SK-N-SH treated with all-trans-retinoic acid at 6 μM for 48 hours (cell line): Measurements from ENCODE around the gene ENO4.

Experiments
- ATAC-seq: fragments of 200-7000 bp; cut with Tn5 transposase; 3 replicates; pipeline ENCODE4 v1.9.1; 2020; ENCODE audit warnings: mild to moderate bottlenecking, moderate library complexity
- ARNTL ChIP-seq: fragments of 450-650 bp; formaldehyde crosslinking; IDR thresholded peaks from 2 replicates; pipeline ENCODE4 v1.5.0; 2020; ENCODE audit warnings: low read depth, mild to moderate bottlenecking, moderate library complexity, borderline replicate concordance
- BACH2 ChIP-seq: fragments of 250-450 bp; sonication (Bioruptor Pico); IDR thresholded peaks from 2 replicates; pipeline ENCODE4 v1.9.0; 2021; ENCODE audit warnings: mild to moderate bottlenecking, borderline replicate concordance
- CSDC2 ChIP-seq: fragments of 250-450 bp; sonication (Bioruptor Pico); IDR thresholded peaks from 2 replicates; pipeline ENCODE4 v1.5.0; 2020; ENCODE audit warnings: mild to moderate bottlenecking, moderate library complexity
- ESRRG ChIP-seq: fragments of 250-450 bp; sonication (Bioruptor Pico); IDR thresholded peaks from 2 replicates; pipeline ENCODE4 v1.6.1; 2021; ENCODE audit warnings: mild to moderate bottlenecking
- GLIS3 ChIP-seq: fragments of 250-450 bp; sonication (Bioruptor Pico); IDR thresholded peaks from 2 replicates; pipeline ENCODE4 v1.5.0; 2020; ENCODE audit warnings: mild to moderate bottlenecking, moderate library complexity
- ISL1 ChIP-seq: fragments of 250-450 bp; sonication (Bioruptor Pico); IDR thresholded peaks from 2 replicates; pipeline ENCODE4 v2.1.2; 2022; ENCODE audit warnings: mild to moderate bottlenecking, moderate library complexity
- OSR1 ChIP-seq: fragments of 250-450 bp; sonication (Bioruptor Pico); IDR thresholded peaks from 2 replicates; pipeline ENCODE4 v1.8.0; 2022; ENCODE audit warnings: moderate library complexity, mild to moderate bottlenecking, inconsistent platforms
- PPARA ChIP-seq: fragments of 250-450 bp; sonication (Bioruptor Pico); IDR thresholded peaks from 2 replicates; pipeline ENCODE4 v1.5.0; 2020; ENCODE audit warnings: mild to moderate bottlenecking, borderline replicate concordance
- SNAI2 ChIP-seq: fragments of 250-450 bp; sonication (Bioruptor Pico); IDR thresholded peaks from 2 replicates; pipeline ENCODE4 v1.5.0; 2020; ENCODE audit warnings: mild to moderate bottlenecking, moderate library complexity
- TCF4 ChIP-seq: fragments of 250-450 bp; sonication (Bioruptor Pico); IDR thresholded peaks from 2 replicates; pipeline ENCODE4 v1.8.0; 2021; ENCODE audit warnings: mild to moderate bottlenecking, moderate library complexity, borderline replicate concordance
- TOX ChIP-seq: fragments of 250-450 bp; sonication (Bioruptor Pico); IDR thresholded peaks from 2 replicates; pipeline ENCODE4 v1.8.0; 2021; ENCODE audit warnings: mild to moderate bottlenecking, moderate library complexity, borderline replicate concordance
- ZC3H10 ChIP-seq: fragments of 250-450 bp; sonication (Bioruptor Pico); IDR thresholded peaks from 2 replicates; pipeline ENCODE4 v1.5.1; 2021; ENCODE audit warnings: mild to moderate bottlenecking, moderate library complexity
- ZFP3 ChIP-seq: fragments of 250-450 bp; sonication (Bioruptor Pico); IDR thresholded peaks from 2 replicates; pipeline ENCODE4 v1.5.0; 2020; ENCODE audit warnings: mild to moderate bottlenecking, moderate library complexity
- ZNF70 ChIP-seq: fragments of 450-650 bp; formaldehyde crosslinking; IDR thresholded peaks from 2 replicates; pipeline ENCODE4 v1.5.0; 2020; ENCODE audit warnings: mild to moderate bottlenecking, moderate library complexity
- ZNF8 ChIP-seq: fragments of 450-650 bp; formaldehyde crosslinking; IDR thresholded peaks from 2 replicates; pipeline ENCODE4 v1.5.0; 2020; ENCODE audit warnings: mild to moderate bottlenecking, moderate library complexity
- TF ChIP-seq, protein P1 (sequence below): fragments of 250-450 bp; sonication (Bioruptor Pico); IDR thresholded peaks from 2 replicates; pipeline ENCODE4 v1.5.1; 2021; ENCODE audit warnings: mild to moderate bottlenecking, moderate library complexity
- TF ChIP-seq, protein P2 (sequence below): fragments of 250-450 bp; sonication (Bioruptor Pico); IDR thresholded peaks from 2 replicates; pipeline ENCODE4 v1.8.0; 2020; ENCODE audit warnings: mild to moderate bottlenecking, moderate library complexity, borderline replicate concordance
- TF ChIP-seq, protein P3 (sequence below): fragments of 250-450 bp; sonication (Bioruptor Pico); IDR thresholded peaks from 2 replicates; pipeline ENCODE4 v1.5.1; 2020; ENCODE audit warnings: low read depth, mild to moderate bottlenecking, moderate library complexity
- TF ChIP-seq, protein P4 (sequence below): fragments of 250-450 bp; sonication (Bioruptor Pico); IDR thresholded peaks from 2 replicates; pipeline ENCODE4 v1.8.0; 2021; ENCODE audit warnings: low read depth, mild to moderate bottlenecking, moderate library complexity, borderline replicate concordance

Gene ENO4

DNA sequence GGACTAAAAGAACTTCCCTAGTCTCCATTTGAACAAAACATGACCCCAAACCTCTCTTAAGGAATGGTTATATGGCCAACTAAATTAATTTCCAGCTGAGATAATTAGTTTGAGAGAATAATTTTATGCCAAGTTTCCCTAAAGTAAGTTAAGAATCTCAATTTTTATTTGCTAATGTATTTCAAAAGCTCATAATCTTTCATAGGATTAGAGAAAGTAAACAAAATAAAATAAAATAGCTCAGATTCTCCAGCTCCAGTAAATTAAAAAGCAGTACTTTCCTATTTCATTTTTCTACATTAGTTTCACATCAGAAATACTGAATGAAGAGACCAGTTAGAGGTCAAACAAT, 44.4 kb downstream of the ENO4 start:
- TF ChIP-seq TCF4 (no peak), ZNF8 (CRISPR knock-in tag) (no peak), GLIS3 (CRISPR knock-in tag) (no peak), PPARA (CRISPR knock-in tag) (no peak), SNAI2 (CRISPR knock-in tag) (no peak), TOX (CRISPR knock-in tag) (no peak), ARNTL (CRISPR knock-in tag) (no peak), ZC3H10 (CRISPR knock-in tag) (no peak), ZNF70 (CRISPR knock-in tag) (no peak), CSDC2 (CRISPR knock-in tag) (no peak)
- TF ChIP-seq, protein P1, sequence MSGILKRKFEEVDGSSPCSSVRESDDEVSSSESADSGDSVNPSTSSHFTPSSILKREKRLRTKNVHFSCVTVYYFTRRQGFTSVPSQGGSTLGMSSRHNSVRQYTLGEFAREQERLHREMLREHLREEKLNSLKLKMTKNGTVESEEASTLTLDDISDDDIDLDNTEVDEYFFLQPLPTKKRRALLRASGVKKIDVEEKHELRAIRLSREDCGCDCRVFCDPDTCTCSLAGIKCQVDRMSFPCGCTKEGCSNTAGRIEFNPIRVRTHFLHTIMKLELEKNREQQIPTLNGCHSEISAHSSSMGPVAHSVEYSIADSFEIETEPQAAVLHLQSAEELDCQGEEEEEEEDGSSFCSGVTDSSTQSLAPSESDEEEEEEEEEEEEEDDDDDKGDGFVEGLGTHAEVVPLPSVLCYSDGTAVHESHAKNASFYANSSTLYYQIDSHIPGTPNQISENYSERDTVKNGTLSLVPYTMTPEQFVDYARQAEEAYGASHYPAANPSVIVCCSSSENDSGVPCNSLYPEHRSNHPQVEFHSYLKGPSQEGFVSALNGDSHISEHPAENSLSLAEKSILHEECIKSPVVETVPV, result no peak
- TF ChIP-seq, protein P2, sequence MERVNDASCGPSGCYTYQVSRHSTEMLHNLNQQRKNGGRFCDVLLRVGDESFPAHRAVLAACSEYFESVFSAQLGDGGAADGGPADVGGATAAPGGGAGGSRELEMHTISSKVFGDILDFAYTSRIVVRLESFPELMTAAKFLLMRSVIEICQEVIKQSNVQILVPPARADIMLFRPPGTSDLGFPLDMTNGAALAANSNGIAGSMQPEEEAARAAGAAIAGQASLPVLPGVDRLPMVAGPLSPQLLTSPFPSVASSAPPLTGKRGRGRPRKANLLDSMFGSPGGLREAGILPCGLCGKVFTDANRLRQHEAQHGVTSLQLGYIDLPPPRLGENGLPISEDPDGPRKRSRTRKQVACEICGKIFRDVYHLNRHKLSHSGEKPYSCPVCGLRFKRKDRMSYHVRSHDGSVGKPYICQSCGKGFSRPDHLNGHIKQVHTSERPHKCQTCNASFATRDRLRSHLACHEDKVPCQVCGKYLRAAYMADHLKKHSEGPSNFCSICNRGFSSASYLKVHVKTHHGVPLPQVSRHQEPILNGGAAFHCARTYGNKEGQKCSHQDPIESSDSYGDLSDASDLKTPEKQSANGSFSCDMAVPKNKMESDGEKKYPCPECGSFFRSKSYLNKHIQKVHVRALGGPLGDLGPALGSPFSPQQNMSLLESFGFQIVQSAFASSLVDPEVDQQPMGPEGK, result no peak
- TF ChIP-seq, protein P3, sequence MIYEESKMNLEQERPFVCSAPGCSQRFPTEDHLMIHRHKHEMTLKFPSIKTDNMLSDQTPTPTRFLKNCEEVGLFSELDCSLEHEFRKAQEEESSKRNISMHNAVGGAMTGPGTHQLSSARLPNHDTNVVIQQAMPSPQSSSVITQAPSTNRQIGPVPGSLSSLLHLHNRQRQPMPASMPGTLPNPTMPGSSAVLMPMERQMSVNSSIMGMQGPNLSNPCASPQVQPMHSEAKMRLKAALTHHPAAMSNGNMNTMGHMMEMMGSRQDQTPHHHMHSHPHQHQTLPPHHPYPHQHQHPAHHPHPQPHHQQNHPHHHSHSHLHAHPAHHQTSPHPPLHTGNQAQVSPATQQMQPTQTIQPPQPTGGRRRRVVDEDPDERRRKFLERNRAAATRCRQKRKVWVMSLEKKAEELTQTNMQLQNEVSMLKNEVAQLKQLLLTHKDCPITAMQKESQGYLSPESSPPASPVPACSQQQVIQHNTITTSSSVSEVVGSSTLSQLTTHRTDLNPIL (CRISPR knock-in tag), result no peak
- no peak for ATAC-seq

DNA sequence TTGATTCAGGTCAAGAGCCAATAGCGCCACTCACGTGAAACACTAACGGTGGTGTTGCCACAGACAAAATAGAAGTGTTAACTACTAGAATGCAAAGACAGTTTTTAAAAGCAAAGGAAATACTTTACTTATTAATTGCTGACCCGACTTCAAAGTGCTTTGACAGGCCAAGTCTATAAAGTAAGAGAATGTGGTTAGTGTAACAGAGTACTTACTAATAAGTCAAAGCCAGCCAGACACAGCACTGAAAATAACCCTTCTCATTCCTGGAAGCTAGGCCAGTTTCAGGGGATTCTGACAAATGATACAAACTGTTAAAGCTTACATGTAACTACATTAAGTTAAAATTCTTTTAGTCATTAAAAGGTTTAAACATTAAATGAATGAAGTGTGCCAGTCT, 50.3 kb downstream of the ENO4 start:
- no peak for ATAC-seq
- no peak for TF ChIP-seq ZFP3 (CRISPR knock-in tag)
- no peak for TF ChIP-seq ESRRG (CRISPR knock-in tag)
- no peak for TF ChIP-seq CSDC2 (CRISPR knock-in tag)
- TF ChIP-seq, protein P4, sequence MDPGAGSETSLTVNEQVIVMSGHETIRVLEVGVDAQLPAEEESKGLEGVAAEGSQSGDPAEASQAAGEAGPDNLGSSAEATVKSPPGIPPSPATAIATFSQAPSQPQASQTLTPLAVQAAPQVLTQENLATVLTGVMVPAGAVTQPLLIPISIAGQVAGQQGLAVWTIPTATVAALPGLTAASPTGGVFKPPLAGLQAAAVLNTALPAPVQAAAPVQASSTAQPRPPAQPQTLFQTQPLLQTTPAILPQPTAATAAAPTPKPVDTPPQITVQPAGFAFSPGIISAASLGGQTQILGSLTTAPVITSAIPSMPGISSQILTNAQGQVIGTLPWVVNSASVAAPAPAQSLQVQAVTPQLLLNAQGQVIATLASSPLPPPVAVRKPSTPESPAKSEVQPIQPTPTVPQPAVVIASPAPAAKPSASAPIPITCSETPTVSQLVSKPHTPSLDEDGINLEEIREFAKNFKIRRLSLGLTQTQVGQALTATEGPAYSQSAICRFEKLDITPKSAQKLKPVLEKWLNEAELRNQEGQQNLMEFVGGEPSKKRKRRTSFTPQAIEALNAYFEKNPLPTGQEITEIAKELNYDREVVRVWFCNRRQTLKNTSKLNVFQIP (CRISPR knock-in tag), result no peak
- TF ChIP-seq, protein P1, result no peak
- no peak for TF ChIP-seq SNAI2 (CRISPR knock-in tag)
- no peak for TF ChIP-seq GLIS3 (CRISPR knock-in tag)
- TF ChIP-seq, protein P3 (CRISPR knock-in tag), result no peak
- TF ChIP-seq PPARA (CRISPR knock-in tag), result no peak
- TF ChIP-seq ZC3H10 (CRISPR knock-in tag), result no peak
- no peak for TF ChIP-seq TOX (CRISPR knock-in tag)
- TF ChIP-seq BACH2, result no peak
- no peak for TF ChIP-seq ARNTL (CRISPR knock-in tag)
- TF ChIP-seq, all 23 proteins: peak for 0

DNA sequence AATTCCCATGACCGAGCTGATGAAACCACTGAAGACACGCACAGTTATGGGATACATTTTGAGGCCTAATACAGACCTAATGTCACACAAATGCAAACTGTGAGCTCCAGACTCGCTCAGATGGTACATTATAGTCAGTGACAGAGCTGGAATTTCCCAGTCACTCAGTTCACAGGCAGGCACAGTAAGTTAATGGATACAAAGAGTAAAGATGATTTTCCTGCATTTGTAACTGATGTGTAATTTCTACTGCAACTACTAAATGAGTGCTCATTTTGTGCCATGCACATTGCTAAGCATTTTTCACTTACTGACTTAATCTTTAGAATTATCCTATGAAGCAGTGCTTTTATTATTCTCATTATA, 56.5 kb downstream of the ENO4 start:
- TF ChIP-seq SNAI2 (CRISPR knock-in tag) (no peak), OSR1 (CRISPR knock-in tag) (no peak), TCF4 (no peak), BACH2 (no peak), TOX (CRISPR knock-in tag) (no peak), ARNTL (CRISPR knock-in tag) (no peak), ISL1 (CRISPR knock-in tag) (no peak), ESRRG (CRISPR knock-in tag) (no peak)
- TF ChIP-seq, protein P4 (CRISPR knock-in tag), result no peak
- no peak for ATAC-seq
